HG02870 (cell line): ENCODE measurements around the gene FKTN.
"Not testable (repeated sequence)": the region's sequence is repeated elsewhere in the genome, so short reads cannot be mapped to it uniquely, and the experiment has no call there.

Source experiments
- ATAC-seq: cut with Tn5 transposase; IDR thresholded peaks from one replicate; pipeline ENCODE4 v1.9.1; 2021; ENCODE audit warnings: mild to moderate bottlenecking, moderate library complexity; ENCODE audit not compliant: unreplicated experiment

Gene FKTN

GRCh38 chr9:105557804-105558610, at the start of gene FKTN:
Gene FKTN (plus strand): TSS chr9:105558131. CDS start chr9:105575033, 16,902 bp downstream.
- peak; percentile 96 for ATAC-seq

GRCh38 chr9:105508530-105508929, 49.4 kb upstream of the FKTN start:
- no peak for ATAC-seq

GRCh38 chr9:105510024-105510423, 47.9 kb upstream of the FKTN start:
- peak; percentile 84 for ATAC-seq

- ATAC-seq, result no peak
Measured at GRCh38 chr9:105511446-105511845, 46.5 kb upstream of the FKTN start.

GRCh38 chr9:105515811-105516413, 42.0 kb upstream of the FKTN start:
- no peak for ATAC-seq

- not testable (repeated sequence) for ATAC-seq
Measured at GRCh38 chr9:105519710-105520369, 38.1 kb upstream of the FKTN start.

GRCh38 chr9:105520992-105521391, 36.9 kb upstream of the FKTN start:
- not testable (repeated sequence) for ATAC-seq

GRCh38 chr9:105522618-105523385, 35.1 kb upstream of the FKTN start:
- peak; percentile 98 for ATAC-seq

- no peak for ATAC-seq
Measured at GRCh38 chr9:105531530-105531929, 26.4 kb upstream of the FKTN start.

- ATAC-seq, result peak; percentile 83
Measured at GRCh38 chr9:105535920-105536668, 21.8 kb upstream of the FKTN start.

- no peak for ATAC-seq
Measured at GRCh38 chr9:105539452-105539851, 18.5 kb upstream of the FKTN start.

- ATAC-seq, result peak; percentile 98
Measured at GRCh38 chr9:105541838-105542237, 16.1 kb upstream of the FKTN start.

GRCh38 chr9:105554042-105554441, 3.9 kb upstream of the FKTN start:
- ATAC-seq, result no peak

GRCh38 chr9:105572455-105572854, 14.5 kb downstream of the FKTN start:
- no peak for ATAC-seq

- not testable (repeated sequence) for ATAC-seq
Measured at GRCh38 chr9:105579952-105580351, 22.0 kb downstream of the FKTN start.

GRCh38 chr9:105581550-105581949, 23.6 kb downstream of the FKTN start:
- not testable (repeated sequence) for ATAC-seq

- no peak for ATAC-seq
Measured at GRCh38 chr9:105593145-105593544, 35.2 kb downstream of the FKTN start.

- no peak for ATAC-seq
Measured at GRCh38 chr9:105608721-105609598, 51.0 kb downstream of the FKTN start.

GRCh38 chr9:105621001-105621400, 63.1 kb downstream of the FKTN start:
- ATAC-seq, result no peak
